Common myeloid progenitor, CD34-positive (primary cell): Measurements from ENCODE around the gene SPINK8.
"Not testable (repeated sequence)": the region's sequence is repeated elsewhere in the genome, so short reads cannot be mapped to it uniquely, and the experiment has no call there.

ENCODE experiments used
- CTCF ChIA-PET: fragments of 350-600 bp; sonication (Branson Sonifier 250); formaldehyde crosslinking; loops from one replicate; lab custom pipeline; 2021; ENCODE audit warnings: antibody characterized with exemption; lab: Charles Lee
- POLR2A ChIA-PET: fragments of 350-600 bp; sonication (Branson Sonifier 250); formaldehyde crosslinking; loops from one replicate; lab custom pipeline; 2021; ENCODE audit warnings: antibody characterized with exemption; lab: Charles Lee
- DNase-seq, 3 donors: peaks; one replicate each; pipeline versions ENCODE4 v3.0.0 to v3.0.0-alpha.2; 2013
- H3K27ac ChIP-seq, 2 experiments: 1 replicate in 1 of 2; 2 replicates in 1 of 2; pipeline ENCODE4 v1.7.0; 2013; ENCODE audit warnings: inconsistent platforms in 2 of 2, low read length in 2 of 2, mild to moderate bottlenecking in 2 of 2, low read depth in 1 of 2, moderate library complexity in 1 of 2; ENCODE audit not compliant: severe bottlenecking in 2 of 2, insufficient read depth in 1 of 2, poor library complexity in 1 of 2
- H3K27me3 ChIP-seq, 5 experiments: replicated peaks in 2 of 5; 1 replicate in 3 of 5; 2 replicates in 2 of 5; pipeline versions ENCODE4 v1.6.1 to v1.7.0; 2013; ENCODE audit warnings: low read length in 4 of 5, mild to moderate bottlenecking in 2 of 5, moderate library complexity in 2 of 5, inconsistent platforms in 1 of 5; ENCODE audit not compliant: insufficient read depth in 5 of 5, control insufficient read depth in 4 of 5
- H3K36me3 ChIP-seq, 4 experiments: 1 replicate in 2 of 4; 2 replicates in 2 of 4; pipeline versions ENCODE4 v1.6.1 to v1.7.0; 2013; ENCODE audit warnings: low read length in 3 of 4, control low read depth in 1 of 4, mild to moderate bottlenecking in 1 of 4; ENCODE audit not compliant: control insufficient read depth in 4 of 4, insufficient read depth in 4 of 4
- H3K4me1 ChIP-seq, 4 experiments: 1 replicate in 3 of 4; 2 replicates in 1 of 4; pipeline versions ENCODE4 v1.6.1 to v1.7.1; 2013; ENCODE audit warnings: low read length in 3 of 4, mild to moderate bottlenecking in 3 of 4, control low read depth in 1 of 4, inconsistent platforms in 1 of 4, moderate library complexity in 1 of 4; ENCODE audit not compliant: control insufficient read depth in 4 of 4, insufficient read depth in 4 of 4; ENCODE audit errors: control extremely low read depth in 1 of 4
- H3K4me3 ChIP-seq, 7 experiments: 1 replicate in 4 of 7; 2 replicates in 3 of 7; pipeline versions ENCODE4 v1.5.1 to v1.7.0; 2013; ENCODE audit warnings: mild to moderate bottlenecking in 7 of 7, low read length in 6 of 7, moderate library complexity in 6 of 7, inconsistent platforms in 2 of 7, low read depth in 2 of 7, control low read depth in 1 of 7; ENCODE audit not compliant: insufficient read depth in 4 of 7, control insufficient read depth in 1 of 7; ENCODE audit errors: extremely low read depth in 1 of 7
- H3K9me3 ChIP-seq, 5 experiments: 1 replicate in 4 of 5; 2 replicates in 1 of 5; pipeline versions ENCODE4 v1.6.1 to v1.7.1; 2013; ENCODE audit warnings: low read length in 4 of 5, mild to moderate bottlenecking in 2 of 5, inconsistent platforms in 1 of 5, low read depth in 1 of 5, moderate library complexity in 1 of 5; ENCODE audit not compliant: control insufficient read depth in 4 of 5, insufficient read depth in 2 of 5; ENCODE audit errors: control extremely low read depth in 1 of 5
- WGBS: methylation state at CpG from one replicate; pipeline ENCODE4 v1.1.5; 2013; ENCODE audit not compliant: insufficient coverage; 5-methylcytosine and 5-hydroxymethylcytosine counted together

Gene SPINK8

DNA sequence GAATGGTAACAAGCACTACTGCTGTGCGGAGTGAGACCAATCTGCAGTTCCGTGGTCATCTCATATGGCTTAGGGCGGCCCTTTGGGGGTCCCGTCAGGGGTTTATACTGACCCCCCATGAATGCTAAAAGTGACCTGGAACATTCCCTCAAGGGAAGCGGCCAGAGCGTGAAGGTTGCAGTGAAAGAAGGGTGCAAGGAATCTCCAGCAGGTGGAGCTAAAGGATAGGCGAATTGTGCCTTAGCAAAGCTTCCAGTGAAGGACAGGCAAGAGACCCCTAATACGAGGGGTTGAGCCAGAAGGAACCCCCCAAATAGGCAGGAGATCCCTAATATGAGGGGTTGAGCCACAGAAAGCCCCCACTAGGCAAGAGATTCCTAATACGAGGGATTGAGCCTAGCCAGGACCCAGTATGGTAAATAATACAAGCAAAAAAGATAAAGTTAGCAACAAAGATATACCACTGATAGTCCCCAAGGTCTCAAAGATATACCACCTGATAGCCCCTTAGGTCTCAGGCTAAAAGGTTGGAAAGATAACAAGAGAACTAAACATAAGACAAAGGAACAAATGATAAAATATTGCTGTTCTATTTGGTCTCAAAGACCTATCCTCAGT, 59.8 kb downstream of the SPINK8 start:
- H3K9me3 ChIP-seq: no peaks in the 10 kb centered on the region
- peaks cover 4 to 18% (median 8%) of the 10 kb centered on the region in 4 experiments for H3K36me3 ChIP-seq
- POLR2A ChIA-PET: interaction anchor here (0.6 to 1.0 kb wide), 2 partner anchors 162 to 208 kb away, joined by 3 to 6 read pairs; no protein-coding TSS in a partner anchor
- CTCF ChIA-PET: interaction anchor here (0.6 to 8.5 kb wide), 9 partner anchors 8 to 400 kb away, joined by 3 to 164 read pairs (median 5); partner anchors contain the start of genes CCDC51, PLXNB1 and TMA7
- H3K27ac ChIP-seq: no peak overlapping the region
- WGBS: 14% methylated on average over 7 of the region's 9 CpGs
- H3K4me3 ChIP-seq: no peak overlapping the region
- no peaks in the 10 kb centered on the region for H3K4me1 ChIP-seq
- H3K27me3 ChIP-seq: no peaks in the 10 kb centered on the region
- DNase-seq: peak; percentile 69 to 82 (median 77)

DNA sequence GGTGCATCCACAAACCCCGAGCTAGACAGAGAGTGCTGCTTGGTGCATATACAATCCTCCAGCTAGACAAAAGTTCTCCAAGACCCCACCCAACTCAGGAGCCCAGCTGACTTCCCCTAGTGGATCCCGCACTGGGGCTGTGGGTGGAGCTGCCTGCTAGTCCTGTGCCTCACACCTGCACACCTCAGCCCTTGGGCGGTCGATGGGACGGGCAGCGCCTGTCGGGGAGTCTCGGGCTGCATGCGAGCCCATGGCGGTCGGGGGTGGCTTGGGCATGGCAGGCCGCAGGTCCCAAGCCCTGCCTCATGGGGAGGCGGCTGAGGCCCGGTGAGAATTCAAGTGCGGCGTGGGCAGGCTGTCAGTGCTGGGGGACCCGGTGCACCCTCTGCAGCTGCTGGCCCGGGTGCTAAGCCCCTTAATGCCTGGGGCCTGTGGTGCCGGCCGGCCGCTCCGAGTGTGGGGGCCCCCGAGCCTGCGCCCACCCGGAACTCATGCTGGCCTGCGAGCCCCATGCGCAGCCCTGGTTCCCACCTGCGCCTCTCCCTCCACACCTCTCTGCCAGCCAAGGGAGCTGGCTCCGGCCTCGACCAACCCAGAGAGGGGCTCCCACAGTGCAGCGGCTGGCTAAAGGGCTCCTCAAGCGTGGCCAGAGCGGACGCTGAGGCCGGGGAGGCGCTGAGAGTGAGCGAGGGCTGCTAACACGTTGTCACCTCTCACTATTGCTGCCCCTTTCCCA, 61.5 kb downstream of the SPINK8 start:
- no peaks in the 10 kb centered on the region for H3K4me1 ChIP-seq
- H3K9me3 ChIP-seq: no peaks in the 10 kb centered on the region
- no peak overlapping the region for H3K4me3 ChIP-seq
- POLR2A ChIA-PET: no interaction called here
- 99% methylated on average over 22 of the region's 38 CpGs for WGBS
- CTCF ChIA-PET: interaction anchor here (0.9 to 8.5 kb wide), 11 partner anchors 11 to 286 kb away, joined by 3 to 164 read pairs (median 4); partner anchors contain the start of genes CCDC51, PLXNB1 and TMA7
- DNase-seq: no peak
- no peaks in the 10 kb centered on the region for H3K27me3 ChIP-seq
- peaks cover 5 to 28% (median 19%) of the 10 kb centered on the region in 4 experiments for H3K36me3 ChIP-seq
- H3K27ac ChIP-seq: no peak overlapping the region

DNA sequence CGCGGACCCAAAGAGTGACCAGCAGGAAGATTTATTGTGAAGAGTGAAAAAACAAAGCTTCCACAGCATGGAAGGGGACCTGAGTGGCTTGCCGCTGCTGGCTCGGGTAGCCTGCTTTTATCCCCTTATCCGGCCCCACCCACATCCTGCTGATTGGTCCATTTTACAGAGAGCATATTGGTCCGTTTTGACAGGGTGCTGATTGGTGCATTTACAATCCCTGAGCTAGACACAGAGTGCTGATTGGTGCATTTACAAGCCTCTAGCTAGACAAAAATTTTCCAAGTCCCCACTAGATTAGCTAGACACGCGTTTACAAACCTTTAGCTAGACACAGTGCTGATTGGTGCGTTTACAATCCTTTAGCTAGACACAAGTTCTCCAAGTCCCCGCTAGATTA, 62.2 kb downstream of the SPINK8 start:
- H3K27me3 ChIP-seq, H3K4me3 ChIP-seq, H3K27ac ChIP-seq, H3K4me1 ChIP-seq, DNase-seq, H3K9me3 ChIP-seq, POLR2A ChIA-PET: not testable (repeated sequence)
- CTCF ChIA-PET: interaction anchor here (0.6 to 8.5 kb wide), 14 partner anchors 10 to 287 kb away, joined by 3 to 164 read pairs (median 4); partner anchors contain the start of genes CCDC51, PLXNB1 and TMA7
- WGBS: 94% methylated on average over 10 of the region's 10 CpGs
- H3K36me3 ChIP-seq: peaks cover 5 to 30% (median 23%) of the 10 kb centered on the region in 4 experiments

DNA sequence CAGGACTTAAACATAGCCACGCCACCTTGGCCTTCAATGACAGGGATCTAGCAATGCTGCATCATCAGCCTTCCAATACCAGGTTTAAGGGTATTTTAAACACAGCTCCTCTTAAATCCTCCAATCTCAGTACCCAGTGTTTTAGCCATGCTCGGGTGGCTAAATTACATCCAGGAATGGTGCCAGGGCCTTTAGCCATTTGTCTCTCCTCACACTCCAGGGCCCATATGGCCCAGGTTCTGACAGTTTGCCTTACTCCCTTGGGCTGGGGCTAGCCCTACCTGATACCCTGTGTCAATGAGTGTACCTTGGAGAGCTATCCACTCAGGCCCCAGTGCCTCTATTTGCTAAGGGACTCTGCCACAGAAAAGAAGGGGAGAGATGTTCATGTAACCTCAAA, 63.2 kb downstream of the SPINK8 start:
- ChIA-PET POLR2A (no interaction called here), CTCF (interaction anchor here (1.4 to 8.5 kb wide), 5 partner anchors 11 to 279 kb away, joined by 5 to 164 read pairs (median 7); partner anchors contain the start of genes CCDC51, PLXNB1 and TMA7)
- no peaks in the 10 kb centered on the region for H3K27me3 ChIP-seq
- H3K9me3 ChIP-seq: no peaks in the 10 kb centered on the region
- no peak overlapping the region for H3K4me3 ChIP-seq
- no peak overlapping the region for H3K27ac ChIP-seq
- no peaks in the 10 kb centered on the region for H3K4me1 ChIP-seq
- no peak for DNase-seq
- 100% methylated on average over 2 of the region's 2 CpGs for WGBS
- peaks cover 5 to 34% (median 26%) of the 10 kb centered on the region in 4 experiments for H3K36me3 ChIP-seq

DNA sequence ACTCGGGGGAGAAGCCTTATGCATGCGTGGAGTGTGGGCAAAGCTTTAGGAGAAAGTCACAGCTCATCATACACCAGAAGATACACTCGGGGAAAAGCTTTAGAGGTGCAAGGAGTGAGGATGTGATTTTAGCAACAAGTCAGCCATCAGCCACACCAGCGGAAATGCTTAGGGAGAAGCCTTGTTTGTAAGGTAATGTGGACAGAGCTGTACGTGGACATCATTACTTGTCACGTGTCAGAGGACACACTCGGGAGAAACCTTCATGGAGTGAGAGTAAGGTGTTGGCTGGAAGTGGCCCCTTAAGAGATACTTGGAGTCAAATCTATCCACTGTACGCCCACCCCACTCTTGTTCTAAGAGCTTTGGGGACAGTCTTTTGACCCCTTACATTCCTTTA, 63.9 kb downstream of the SPINK8 start:
- Histone ChIP-seq H3K9me3 (no peaks in the 10 kb centered on the region), H3K36me3 (peaks cover 5 to 34% (median 26%) of the 10 kb centered on the region in 4 experiments), H3K4me3 (no peak overlapping the region), H3K4me1 (no peaks in the 10 kb centered on the region), H3K27me3 (no peaks in the 10 kb centered on the region), H3K27ac (no peak overlapping the region)
- DNase-seq: no peak
- CTCF ChIA-PET: interaction anchor here (1.6 to 8.5 kb wide), 3 partner anchors 130 to 170 kb away, joined by 7 to 164 read pairs (median 50); partner anchors contain the start of genes CCDC51, PLXNB1 and TMA7
- 95% methylated on average over 4 of the region's 8 CpGs for WGBS
- POLR2A ChIA-PET: interaction anchor here (0.6 kb wide), 1 partner anchor 1008 kb away, joined by 3 read pairs; no protein-coding TSS in a partner anchor

DNA sequence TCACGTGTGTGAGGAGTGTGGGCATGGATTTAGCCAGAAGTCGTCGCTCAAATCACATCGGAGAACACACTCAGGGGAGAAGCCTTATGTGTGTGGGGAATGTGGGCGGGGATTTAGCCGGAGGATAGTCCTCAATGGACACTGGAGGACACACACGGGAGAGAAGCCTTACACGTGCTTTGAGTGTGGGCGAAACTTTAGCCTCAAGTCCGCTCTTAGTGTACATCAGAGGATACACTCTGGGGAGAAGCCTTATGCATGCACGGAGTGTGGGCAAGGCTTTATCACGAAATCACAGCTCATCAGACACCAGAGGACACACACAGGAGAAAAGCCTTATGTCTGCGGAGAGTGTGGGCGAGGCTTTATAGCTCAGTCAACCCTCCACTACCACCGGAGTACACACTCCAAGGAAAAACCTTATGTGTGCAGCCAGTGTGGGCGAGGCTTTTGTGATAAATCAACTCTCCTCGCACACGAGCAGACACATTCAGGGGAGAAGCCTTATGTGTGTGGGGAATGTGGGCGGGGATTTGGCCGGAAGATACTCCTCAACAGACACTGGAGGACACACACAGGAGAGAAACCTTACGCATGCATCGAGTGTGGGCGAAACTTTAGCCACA, 64.4 kb downstream of the SPINK8 start:
- Histone ChIP-seq H3K27me3 (no peaks in the 10 kb centered on the region), H3K4me3 (no peak overlapping the region), H3K36me3 (peaks cover 5 to 35% (median 26%) of the 10 kb centered on the region in 4 experiments), H3K4me1 (no peaks in the 10 kb centered on the region), H3K9me3 (no peaks in the 10 kb centered on the region), H3K27ac (no peak overlapping the region)
- 93% methylated on average over 16 of the region's 23 CpGs for WGBS
- DNase-seq: no peak
- POLR2A ChIA-PET: interaction anchor here (0.6 kb wide), 1 partner anchor 1009 kb away, joined by 3 read pairs; no protein-coding TSS in a partner anchor
- CTCF ChIA-PET: interaction anchor here (0.9 to 8.5 kb wide), 6 partner anchors 9 to 170 kb away, joined by 3 to 164 read pairs (median 8); partner anchors contain the start of genes CCDC51, PLXNB1 and TMA7
